ENCODE measurements around the gene GPR65. TPM values are rescaled to one million over a fixed set of nuclear protein-coding genes. Genes with fewer than 3 reads are reported as not detected.

Gene GPR65
- total RNA-seq, 1 experiment from 2014 or later: not detected

DNA sequence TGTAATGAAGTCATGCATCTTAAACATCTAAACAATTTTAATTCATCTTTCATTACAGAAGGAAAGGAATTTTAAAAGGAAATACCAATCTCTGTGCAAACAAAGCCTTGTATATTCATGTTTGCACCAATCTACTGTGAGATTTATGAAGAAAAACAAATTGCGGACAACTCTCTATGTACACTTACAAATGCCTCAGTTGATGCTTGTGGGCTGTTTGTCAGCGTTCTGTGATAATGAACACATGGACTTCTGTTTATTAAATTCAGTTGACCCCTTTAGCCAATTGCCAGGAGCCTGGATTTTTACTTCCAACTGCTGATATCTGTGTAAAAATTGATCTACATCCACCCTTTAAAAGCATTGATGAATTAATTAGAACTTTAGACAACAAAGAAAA, 5.4 kb downstream of the GPR65 start:
- no peak overlapping the region for H2BK12ac ChIP-seq (ENCODE audit: insufficient read length, low read depth, low read length)
- no peaks in the 10 kb centered on the region for H3K27me3 ChIP-seq (ENCODE audit: insufficient read depth, low read length)
- H3K23ac ChIP-seq (ENCODE audit: insufficient read length, low read depth, low read length): no peak overlapping the region
- H4K91ac ChIP-seq (ENCODE audit: insufficient read length, low read depth, low read length): no peak overlapping the region
- no peaks in the 10 kb centered on the region for H3K4me1 ChIP-seq (ENCODE audit: insufficient read depth, low read length)
- no peak overlapping the region for H3K9ac ChIP-seq (ENCODE audit: extremely low read depth, insufficient read length, low read length)
- no peaks in the 10 kb centered on the region for H3K36me3 Mint-ChIP-seq (ENCODE audit: insufficient read depth in 1 of 3, low read depth in 3 of 3)
- H3K4me1 Mint-ChIP-seq: no peaks in the 10 kb centered on the region
- no peaks in the 10 kb centered on the region for H3K79me2 ChIP-seq (ENCODE audit: insufficient read depth, low read length)
- H4K5ac ChIP-seq (ENCODE audit: insufficient read length, low read depth, low read length): no peak overlapping the region
- H2BK5ac ChIP-seq (ENCODE audit: insufficient read length, low read length): no peak overlapping the region
- H3K27ac ChIP-seq (ENCODE audit: insufficient read length, low read depth, low read length): no peak overlapping the region
- no peak for DNase-seq
- no peak overlapping the region for H3K14ac ChIP-seq (ENCODE audit: insufficient read depth, low read length)
- no peaks in the 10 kb centered on the region for H3K9me3 ChIP-seq (ENCODE audit: control insufficient read depth, low read depth, low read length)
- H3T11ph ChIP-seq (ENCODE audit: low read length): no peak overlapping the region
- no peak overlapping the region for H3K4me3 Mint-ChIP-seq
- H3K4me2 ChIP-seq (ENCODE audit: insufficient read depth, insufficient read length, low read length): no peak overlapping the region
- H3K27me3 Mint-ChIP-seq (ENCODE audit: low read depth): no peaks in the 10 kb centered on the region
- no peak overlapping the region for H2BK120ac ChIP-seq (ENCODE audit: low read depth, low read length, poor library complexity, severe bottlenecking)
- no peak overlapping the region for H2BK15ac ChIP-seq (ENCODE audit: low read depth, low read length)
- H3K27ac Mint-ChIP-seq: no peak overlapping the region
- no peaks in the 10 kb centered on the region for H3K9me3 Mint-ChIP-seq
- H4K8ac ChIP-seq (replicated peaks; ENCODE audit: insufficient read length, low read depth, low read length): no peak overlapping the region
- H3K79me1 ChIP-seq (ENCODE audit: insufficient read depth, low read depth, low read length, poor library complexity, severe bottlenecking): no peaks in the 10 kb centered on the region
- H2AK5ac ChIP-seq (ENCODE audit: insufficient read length, low read length): no peak overlapping the region
- no peak overlapping the region for H2BK20ac ChIP-seq (ENCODE audit: low read depth, low read length, poor library complexity, severe bottlenecking)
- no peak overlapping the region for H3K56ac ChIP-seq (ENCODE audit: insufficient read length, low read depth, low read length)
- H2AFZ ChIP-seq (ENCODE audit: low read length): no peak overlapping the region
- no peaks in the 10 kb centered on the region for H3K23me2 ChIP-seq (ENCODE audit: insufficient read length, low read depth, low read length, poor library complexity, severe bottlenecking)
- H4K20me1 ChIP-seq (ENCODE audit: control insufficient read depth, insufficient read depth, insufficient read length): no peaks in the 10 kb centered on the region
- WGBS (ENCODE audit: extremely low coverage, insufficient read length, low lambda C conversion rate): no CpG with 5 or more reads among the region's 2 CpGs
- TF ChIP-seq, protein P1, sequence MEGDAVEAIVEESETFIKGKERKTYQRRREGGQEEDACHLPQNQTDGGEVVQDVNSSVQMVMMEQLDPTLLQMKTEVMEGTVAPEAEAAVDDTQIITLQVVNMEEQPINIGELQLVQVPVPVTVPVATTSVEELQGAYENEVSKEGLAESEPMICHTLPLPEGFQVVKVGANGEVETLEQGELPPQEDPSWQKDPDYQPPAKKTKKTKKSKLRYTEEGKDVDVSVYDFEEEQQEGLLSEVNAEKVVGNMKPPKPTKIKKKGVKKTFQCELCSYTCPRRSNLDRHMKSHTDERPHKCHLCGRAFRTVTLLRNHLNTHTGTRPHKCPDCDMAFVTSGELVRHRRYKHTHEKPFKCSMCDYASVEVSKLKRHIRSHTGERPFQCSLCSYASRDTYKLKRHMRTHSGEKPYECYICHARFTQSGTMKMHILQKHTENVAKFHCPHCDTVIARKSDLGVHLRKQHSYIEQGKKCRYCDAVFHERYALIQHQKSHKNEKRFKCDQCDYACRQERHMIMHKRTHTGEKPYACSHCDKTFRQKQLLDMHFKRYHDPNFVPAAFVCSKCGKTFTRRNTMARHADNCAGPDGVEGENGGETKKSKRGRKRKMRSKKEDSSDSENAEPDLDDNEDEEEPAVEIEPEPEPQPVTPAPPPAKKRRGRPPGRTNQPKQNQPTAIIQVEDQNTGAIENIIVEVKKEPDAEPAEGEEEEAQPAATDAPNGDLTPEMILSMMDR (conservative IDR thresholded peaks at IDR 0.05): no peak
- no peak overlapping the region for H3K4ac ChIP-seq (ENCODE audit: low read depth, low read length)
- no peak overlapping the region for H3K18ac ChIP-seq (ENCODE audit: insufficient read length, low read depth, low read length)
